ENCODE data around the gene IZUMO1.

IZUMO1 gene

GRCh38 chr19:48715681-48716171 lies 31.0 kb downstream of the IZUMO1 start:
- no peaks in the 10 kb centered on the region for H3K36me3 ChIP-seq (ENCODE audit: insufficient read depth, low read length)
- no peaks in the 10 kb centered on the region for H3K27me3 ChIP-seq (ENCODE audit: control insufficient read depth, insufficient read depth, low read length)
- peak overlapping the region; percentile 77 for H3K4me3 ChIP-seq (ENCODE audit: low read length)
- H3K9me3 ChIP-seq (replicated peaks; ENCODE audit: low read length): no peaks in the 10 kb centered on the region
- peaks cover 39% of the 10 kb centered on the region for H3K4me1 ChIP-seq (ENCODE audit: control insufficient read depth, insufficient read depth, low read length)
- H3K4me2 ChIP-seq (ENCODE audit: low read length): peak overlapping the region; percentile 91
- H3K9ac ChIP-seq (ENCODE audit: low read depth, low read length): peak overlapping the region; percentile 81

GRCh38 chr19:48714759-48715675 lies 31.7 kb downstream of the IZUMO1 start:
- Histone ChIP-seq H3K4me3 (ENCODE audit: low read length) (peak overlapping the region; percentile 77), H3K4me2 (ENCODE audit: low read length) (peak overlapping the region; percentile 91), H3K9me3 (replicated peaks; ENCODE audit: low read length) (no peaks in the 10 kb centered on the region), H3K36me3 (ENCODE audit: insufficient read depth, low read length) (no peaks in the 10 kb centered on the region), H3K27me3 (ENCODE audit: control insufficient read depth, insufficient read depth, low read length) (no peaks in the 10 kb centered on the region), H3K4me1 (ENCODE audit: control insufficient read depth, insufficient read depth, low read length) (peaks cover 34% of the 10 kb centered on the region), H3K9ac (ENCODE audit: low read depth, low read length) (peak overlapping the region; percentile 81)

DNA sequence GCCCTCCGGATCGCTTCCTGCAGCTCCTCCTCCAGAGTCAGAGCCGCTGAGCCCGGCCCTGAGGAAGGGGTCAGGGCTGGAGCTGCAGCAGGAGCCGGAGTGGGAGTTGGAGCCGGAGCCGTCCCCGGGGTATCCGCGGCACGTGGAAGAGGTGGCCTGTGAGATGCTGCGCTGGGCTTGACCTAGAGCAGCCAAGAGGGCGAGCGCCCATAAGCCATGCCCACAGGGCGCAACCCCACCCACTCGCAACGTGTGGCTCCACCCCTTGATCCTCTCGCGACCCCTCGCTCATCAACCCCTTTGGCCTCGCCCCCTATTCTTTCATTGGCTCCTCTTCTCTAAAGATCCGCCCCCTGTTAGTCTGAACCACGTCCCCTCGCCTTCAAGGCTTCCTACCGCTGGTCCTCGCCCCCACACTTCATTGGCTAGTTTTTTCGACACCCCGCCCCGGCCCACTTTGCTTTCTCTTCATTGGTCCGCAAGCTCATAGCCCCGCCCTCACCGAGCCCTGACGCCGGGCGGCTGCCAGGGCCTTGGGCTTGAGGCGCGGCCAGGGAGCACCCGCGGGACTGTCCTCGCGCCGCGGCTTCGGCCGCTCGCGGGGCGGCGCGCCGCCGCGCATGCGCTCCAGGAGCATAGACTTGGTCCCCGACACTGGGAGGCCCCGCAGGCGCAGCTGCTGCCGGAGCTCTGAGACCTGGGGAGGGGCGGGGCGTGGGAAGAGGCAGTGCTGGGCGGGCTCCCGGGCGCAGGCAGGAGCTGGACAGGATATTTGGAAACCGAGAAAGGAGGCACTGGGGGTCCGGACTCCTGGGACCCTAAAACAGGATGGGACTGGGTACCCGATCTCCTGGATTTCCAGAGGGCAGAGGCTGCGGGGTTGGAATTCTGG lies 32.6 kb downstream of the IZUMO1 start:
- H3K9ac ChIP-seq (ENCODE audit: low read depth, low read length): peak overlapping the region; percentile 81
- H3K4me3 ChIP-seq (ENCODE audit: low read length): peak overlapping the region; percentile 81
- no peaks in the 10 kb centered on the region for H3K36me3 ChIP-seq (ENCODE audit: insufficient read depth, low read length)
- peaks cover 33% of the 10 kb centered on the region for H3K4me1 ChIP-seq (ENCODE audit: control insufficient read depth, insufficient read depth, low read length)
- H3K4me2 ChIP-seq (ENCODE audit: low read length): peak overlapping the region; percentile 93
- H3K9me3 ChIP-seq (replicated peaks; ENCODE audit: low read length): no peaks in the 10 kb centered on the region
- no peaks in the 10 kb centered on the region for H3K27me3 ChIP-seq (ENCODE audit: control insufficient read depth, insufficient read depth, low read length)

GRCh38 chr19:48713041-48713863 lies 33.5 kb downstream of the IZUMO1 start:
- H3K9me3 ChIP-seq (replicated peaks; ENCODE audit: low read length): no peaks in the 10 kb centered on the region
- H3K4me2 ChIP-seq (ENCODE audit: low read length): peak overlapping the region; percentile 93
- H3K4me1 ChIP-seq (ENCODE audit: control insufficient read depth, insufficient read depth, low read length): peaks cover 33% of the 10 kb centered on the region
- peak overlapping the region; percentile 76 for H3K9ac ChIP-seq (ENCODE audit: low read depth, low read length)
- H3K36me3 ChIP-seq (ENCODE audit: insufficient read depth, low read length): no peaks in the 10 kb centered on the region
- no peaks in the 10 kb centered on the region for H3K27me3 ChIP-seq (ENCODE audit: control insufficient read depth, insufficient read depth, low read length)
- peak overlapping the region; percentile 81 for H3K4me3 ChIP-seq (ENCODE audit: low read length)

DNA sequence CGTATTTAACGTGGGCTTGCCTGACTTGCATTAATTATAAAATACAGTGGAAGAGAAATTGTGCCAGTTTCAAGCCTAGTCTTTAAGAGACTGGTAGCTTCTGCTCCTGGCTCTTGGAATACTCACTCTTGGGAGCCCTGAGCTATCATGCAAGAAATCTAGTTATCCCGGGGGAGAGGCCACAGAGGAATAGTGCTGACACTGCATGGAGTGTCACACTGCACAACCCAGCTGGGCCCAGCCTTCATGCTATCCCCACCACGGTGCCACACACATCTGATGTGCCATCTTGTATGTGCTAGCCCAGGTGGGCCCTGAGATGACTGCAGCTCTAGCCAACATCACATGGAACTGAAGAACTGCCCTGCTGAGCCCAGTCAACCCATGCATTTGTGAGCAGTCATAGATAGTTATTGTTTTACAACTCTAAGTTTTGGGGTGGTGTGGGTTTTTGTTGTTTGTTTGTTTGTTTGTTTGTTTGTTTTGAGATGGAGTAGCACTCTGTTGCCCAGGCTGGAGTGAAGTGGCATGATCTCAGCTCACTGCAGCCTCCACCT lies 35.5 kb downstream of the IZUMO1 start:
- Histone ChIP-seq H3K9ac (ENCODE audit: low read depth, low read length) (no peak overlapping the region), H3K4me1 (ENCODE audit: control insufficient read depth, insufficient read depth, low read length) (peaks cover 23% of the 10 kb centered on the region), H3K4me2 (ENCODE audit: low read length) (no peak overlapping the region), H3K9me3 (replicated peaks; ENCODE audit: low read length) (no peaks in the 10 kb centered on the region), H3K36me3 (ENCODE audit: insufficient read depth, low read length) (no peaks in the 10 kb centered on the region), H3K4me3 (ENCODE audit: low read length) (no peak overlapping the region), H3K27me3 (ENCODE audit: control insufficient read depth, insufficient read depth, low read length) (no peaks in the 10 kb centered on the region)

GRCh38 chr19:48708471-48708870 lies 38.2 kb downstream of the IZUMO1 start:
- Histone ChIP-seq H3K4me2 (ENCODE audit: low read length) (no peak overlapping the region), H3K4me3 (ENCODE audit: low read length) (no peak overlapping the region), H3K9ac (ENCODE audit: low read depth, low read length) (no peak overlapping the region), H3K27me3 (ENCODE audit: control insufficient read depth, insufficient read depth, low read length) (no peaks in the 10 kb centered on the region), H3K36me3 (ENCODE audit: insufficient read depth, low read length) (no peaks in the 10 kb centered on the region), H3K4me1 (ENCODE audit: control insufficient read depth, insufficient read depth, low read length) (peaks cover 6% of the 10 kb centered on the region), H3K9me3 (replicated peaks; ENCODE audit: low read length) (no peaks in the 10 kb centered on the region)

GRCh38 chr19:48705431-48705830 lies 41.3 kb downstream of the IZUMO1 start:
- Histone ChIP-seq H3K9ac (ENCODE audit: low read depth, low read length) (no peak overlapping the region), H3K9me3 (replicated peaks; ENCODE audit: low read length) (no peaks in the 10 kb centered on the region), H3K36me3 (ENCODE audit: insufficient read depth, low read length) (no peaks in the 10 kb centered on the region), H3K27me3 (ENCODE audit: control insufficient read depth, insufficient read depth, low read length) (no peaks in the 10 kb centered on the region), H3K4me2 (ENCODE audit: low read length) (no peak overlapping the region), H3K4me1 (ENCODE audit: control insufficient read depth, insufficient read depth, low read length) (no peaks in the 10 kb centered on the region), H3K4me3 (ENCODE audit: low read length) (no peak overlapping the region)

DNA sequence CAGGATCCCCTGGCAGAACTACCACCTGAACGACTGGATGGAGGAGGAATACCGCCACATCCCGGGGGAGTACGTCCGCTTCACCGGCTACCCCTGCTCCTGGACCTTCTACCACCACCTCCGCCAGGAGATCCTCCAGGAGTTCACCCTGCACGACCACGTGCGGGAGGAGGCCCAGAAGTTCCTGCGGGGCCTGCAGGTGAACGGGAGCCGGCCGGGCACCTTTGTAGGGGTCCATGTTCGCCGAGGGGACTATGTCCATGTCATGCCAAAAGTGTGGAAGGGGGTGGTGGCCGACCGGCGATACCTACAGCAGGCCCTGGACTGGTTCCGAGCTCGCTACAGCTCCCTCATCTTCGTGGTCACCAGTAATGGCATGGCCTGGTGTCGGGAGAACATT lies 43.4 kb downstream of the IZUMO1 start:
- Histone ChIP-seq H3K36me3 (ENCODE audit: insufficient read depth, low read length) (no peaks in the 10 kb centered on the region), H3K9ac (ENCODE audit: low read depth, low read length) (no peak overlapping the region), H3K9me3 (replicated peaks; ENCODE audit: low read length) (no peaks in the 10 kb centered on the region), H3K4me2 (ENCODE audit: low read length) (no peak overlapping the region), H3K27me3 (ENCODE audit: control insufficient read depth, insufficient read depth, low read length) (no peaks in the 10 kb centered on the region), H3K4me1 (ENCODE audit: control insufficient read depth, insufficient read depth, low read length) (peaks cover 5% of the 10 kb centered on the region), H3K4me3 (ENCODE audit: low read length) (no peak overlapping the region)

DNA sequence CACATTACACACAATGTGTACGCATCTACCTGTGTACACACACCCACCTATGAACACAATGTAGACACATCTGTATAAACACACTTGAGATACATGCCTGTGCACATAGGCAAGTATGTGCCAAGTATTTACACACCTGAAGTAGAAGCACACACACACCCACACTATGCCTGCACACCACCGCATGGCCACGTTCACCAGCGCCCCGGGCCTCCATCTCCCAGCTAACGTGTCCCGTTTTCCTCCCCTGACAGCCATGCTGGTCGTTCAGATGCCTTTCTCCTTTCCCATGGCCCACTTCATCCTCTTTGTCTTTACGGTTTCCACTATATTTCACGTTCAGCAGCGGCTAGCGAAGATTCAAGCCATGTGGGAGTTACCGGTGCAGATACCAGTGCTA lies 44.0 kb downstream of the IZUMO1 start:
- Histone ChIP-seq H3K27me3 (ENCODE audit: control insufficient read depth, insufficient read depth, low read length) (no peaks in the 10 kb centered on the region), H3K9ac (ENCODE audit: low read depth, low read length) (no peak overlapping the region), H3K36me3 (ENCODE audit: insufficient read depth, low read length) (no peaks in the 10 kb centered on the region), H3K4me3 (ENCODE audit: low read length) (no peak overlapping the region), H3K4me2 (ENCODE audit: low read length) (no peak overlapping the region), H3K9me3 (replicated peaks; ENCODE audit: low read length) (no peaks in the 10 kb centered on the region), H3K4me1 (ENCODE audit: control insufficient read depth, insufficient read depth, low read length) (peaks cover 10% of the 10 kb centered on the region)

DNA sequence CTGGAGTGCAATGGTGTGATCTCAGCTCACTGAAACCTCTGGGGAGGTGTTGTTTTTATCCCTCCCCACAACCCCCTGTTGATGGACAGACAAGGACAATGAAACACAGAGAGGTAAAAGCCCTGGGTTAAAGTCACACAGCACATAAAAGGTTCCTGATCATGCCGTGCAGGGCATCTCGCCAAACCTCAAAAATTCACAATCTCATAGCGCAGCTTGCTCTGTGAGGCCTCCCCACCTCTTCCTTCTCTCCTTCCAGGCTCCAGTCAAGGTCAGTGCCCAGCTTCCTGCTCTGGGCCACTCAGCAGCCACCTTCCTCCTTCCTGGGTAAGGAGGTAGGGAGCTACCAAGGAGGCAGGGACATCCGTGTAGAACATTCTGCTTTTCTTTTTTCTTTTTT lies 48.7 kb downstream of the IZUMO1 start:
- H3K4me3 ChIP-seq (ENCODE audit: low read length): no peak overlapping the region
- no peak overlapping the region for H3K9ac ChIP-seq (ENCODE audit: low read depth, low read length)
- H3K36me3 ChIP-seq (ENCODE audit: insufficient read depth, low read length): no peaks in the 10 kb centered on the region

More for the DNA sequence above, 48.7 kb downstream of the IZUMO1 start:
- Histone ChIP-seq H3K9me3 (replicated peaks; ENCODE audit: low read length) (no peaks in the 10 kb centered on the region), H3K27me3 (ENCODE audit: control insufficient read depth, insufficient read depth, low read length) (peaks cover 13% of the 10 kb centered on the region), H3K4me2 (ENCODE audit: low read length) (no peak overlapping the region), H3K4me1 (ENCODE audit: control insufficient read depth, insufficient read depth, low read length) (peaks cover 17% of the 10 kb centered on the region)

All from skeletal muscle satellite cell (primary cell).